SU-DHL-6 (cell line): ENCODE measurements around the gene ARHGAP20.

Experiments
- CTCF ChIP-seq: fragments of 200-600 bp; sonication (generic); IDR thresholded peaks from one replicate; pipeline ENCODE4 v1.5.1; 2017; ENCODE audit warnings: antibody characterized with exemption, mild to moderate bottlenecking, low read length, moderate library complexity; ENCODE audit not compliant: insufficient read depth, poor library complexity, severe bottlenecking
- EZH2phosphoT487 ChIP-seq: fragments of 200-600 bp; sonication (generic), shearing (Covaris generic); conservative IDR thresholded peaks from 2 replicates; pipeline ENCODE4 v1.6.1; 2018; ENCODE audit warnings: mild to moderate bottlenecking, antibody characterized with exemption, low read length, moderate library complexity, mixed read lengths

GRCh38 chr11:110761991-110762390 lies 49.8 kb upstream of the ARHGAP20 start:
- no peak for TF ChIP-seq CTCF
- no peak for TF ChIP-seq EZH2phosphoT487
